Measurements from ENCODE around the gene DHX9. TPM values are rescaled to one million over a fixed set of nuclear protein-coding genes. Genes with fewer than 3 reads are reported as not detected.

DHX9 gene
- total RNA-seq = 93.7 TPM

GRCh38 chr1:182839209-182840066 lies at the start of gene DHX9:
Gene DHX9 (plus strand): TSS chr1:182839347. CDS start chr1:182842567, 3,220 bp downstream.
- peak; percentile 97 for ATAC-seq

GRCh38 chr1:182791281-182792179 lies 47.6 kb upstream of the DHX9 start:
- no peak for ATAC-seq

GRCh38 chr1:182794091-182794490 lies 45.1 kb upstream of the DHX9 start:
- no peak for ATAC-seq

GRCh38 chr1:182794676-182795201 lies 44.4 kb upstream of the DHX9 start:
- no peak for ATAC-seq

GRCh38 chr1:182795563-182796228 lies 43.5 kb upstream of the DHX9 start:
- peak; percentile 76 for ATAC-seq

- ATAC-seq = peak; percentile 97
Observed at GRCh38 chr1:182802006-182802803, 36.9 kb upstream of the DHX9 start.

- peak; percentile 55 for ATAC-seq
Observed at GRCh38 chr1:182803846-182804245, 35.3 kb upstream of the DHX9 start.

- ATAC-seq = no peak
Observed at GRCh38 chr1:182806015-182806678, 33.0 kb upstream of the DHX9 start.

GRCh38 chr1:182807907-182808306 lies 31.2 kb upstream of the DHX9 start:
- no peak for ATAC-seq

- ATAC-seq = no peak
Observed at GRCh38 chr1:182809414-182809957, 29.7 kb upstream of the DHX9 start.

GRCh38 chr1:182811975-182812722 lies 27.0 kb upstream of the DHX9 start:
- ATAC-seq = no peak

GRCh38 chr1:182816863-182817262 lies 22.3 kb upstream of the DHX9 start:
- no peak for ATAC-seq

- no peak for ATAC-seq
Observed at GRCh38 chr1:182817802-182818201, 21.3 kb upstream of the DHX9 start.

GRCh38 chr1:182823220-182823619 lies 15.9 kb upstream of the DHX9 start:
- ATAC-seq = no peak

GRCh38 chr1:182826892-182827291 lies 12.3 kb upstream of the DHX9 start:
- no peak for ATAC-seq

- ATAC-seq = no peak
Observed at GRCh38 chr1:182829285-182829932, 9.7 kb upstream of the DHX9 start.

- ATAC-seq = peak; percentile 57
Observed at GRCh38 chr1:182833271-182833670, 5.9 kb upstream of the DHX9 start.

- no peak for ATAC-seq
Observed at GRCh38 chr1:182834326-182834725, 4.8 kb upstream of the DHX9 start.

GRCh38 chr1:182835806-182836205 lies 3.3 kb upstream of the DHX9 start:
- no peak for ATAC-seq

Data from esophagus mucosa (tissue), 1 donor.